GM23248 (cell line): ENCODE results near the gene TAB3.

Experiments
- EZH2 ChIP-seq: fragments of 200-600 bp; sonication (generic); IDR thresholded peaks from 2 replicates; pipeline ENCODE4 v1.6.1; 2018; ENCODE audit warnings: antibody characterized with exemption, mild to moderate bottlenecking; ENCODE audit not compliant: insufficient read depth, poor library complexity, severe bottlenecking
- EZH2phosphoT487 ChIP-seq: fragments of 200-600 bp; sonication (generic); IDR thresholded peaks from 2 replicates; pipeline ENCODE4 v1.6.1; 2018; ENCODE audit warnings: antibody characterized with exemption, moderate library complexity, mild to moderate bottlenecking, low read depth; ENCODE audit not compliant: insufficient read depth

GRCh38 chrX:30864383-30864785 is 24.7 kb downstream of the TAB3 start:
- TF ChIP-seq EZH2 (no peak), EZH2phosphoT487 (no peak)
